CD4-positive, alpha-beta T cell treated with Interleukin-12 subunit alpha and Interleukin-12 subunit beta, for 1 hour (primary cell): Measurements from ENCODE around the gene P2RX5.
"Not testable (repeated sequence)": the region's sequence is repeated elsewhere in the genome, so short reads cannot be mapped to it uniquely, and the experiment has no call there.

Source experiments
- DNase-seq: peaks from one replicate; pipeline ENCODE4 v3.0.0-alpha.2; 2020

P2RX5 gene

GRCh38 chr17:3710951-3711383, 15.0 kb upstream of the P2RX5 start:
- DNase-seq: peak; percentile 90

DNA sequence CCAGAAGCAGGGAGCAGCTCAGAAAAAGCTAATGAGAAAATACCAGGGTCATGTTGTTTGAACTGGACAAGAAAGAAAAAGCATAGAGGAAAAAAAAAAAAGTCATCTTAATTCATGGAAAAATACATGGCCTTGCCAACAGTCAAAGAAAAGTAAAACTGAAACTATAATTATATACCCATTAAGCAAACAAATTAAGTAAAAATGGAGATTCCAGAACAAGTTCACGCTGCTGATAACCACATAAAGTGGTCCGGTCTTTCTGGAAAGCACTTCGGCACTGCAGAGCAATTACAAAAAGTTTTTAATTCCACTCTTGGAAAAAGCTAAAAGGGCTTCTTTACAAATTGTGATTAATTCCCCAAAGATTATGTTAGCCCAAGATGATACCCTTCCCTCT, 12.4 kb upstream of the P2RX5 start:
- DNase-seq: no peak

DNA sequence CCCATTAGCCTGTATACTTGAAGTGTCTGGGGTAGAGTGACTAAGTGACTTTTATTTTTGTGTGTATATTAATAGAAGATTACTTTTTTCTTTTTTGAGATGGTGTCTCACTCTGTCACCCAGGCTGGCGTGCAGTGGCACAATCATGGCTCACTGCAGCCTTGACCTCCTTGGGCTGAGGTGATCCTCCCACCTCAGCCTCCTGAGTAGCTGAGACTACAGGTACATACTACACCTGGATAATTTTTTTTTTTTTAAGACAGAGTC, 9.7 kb upstream of the P2RX5 start:
- not testable (repeated sequence) for DNase-seq

DNA sequence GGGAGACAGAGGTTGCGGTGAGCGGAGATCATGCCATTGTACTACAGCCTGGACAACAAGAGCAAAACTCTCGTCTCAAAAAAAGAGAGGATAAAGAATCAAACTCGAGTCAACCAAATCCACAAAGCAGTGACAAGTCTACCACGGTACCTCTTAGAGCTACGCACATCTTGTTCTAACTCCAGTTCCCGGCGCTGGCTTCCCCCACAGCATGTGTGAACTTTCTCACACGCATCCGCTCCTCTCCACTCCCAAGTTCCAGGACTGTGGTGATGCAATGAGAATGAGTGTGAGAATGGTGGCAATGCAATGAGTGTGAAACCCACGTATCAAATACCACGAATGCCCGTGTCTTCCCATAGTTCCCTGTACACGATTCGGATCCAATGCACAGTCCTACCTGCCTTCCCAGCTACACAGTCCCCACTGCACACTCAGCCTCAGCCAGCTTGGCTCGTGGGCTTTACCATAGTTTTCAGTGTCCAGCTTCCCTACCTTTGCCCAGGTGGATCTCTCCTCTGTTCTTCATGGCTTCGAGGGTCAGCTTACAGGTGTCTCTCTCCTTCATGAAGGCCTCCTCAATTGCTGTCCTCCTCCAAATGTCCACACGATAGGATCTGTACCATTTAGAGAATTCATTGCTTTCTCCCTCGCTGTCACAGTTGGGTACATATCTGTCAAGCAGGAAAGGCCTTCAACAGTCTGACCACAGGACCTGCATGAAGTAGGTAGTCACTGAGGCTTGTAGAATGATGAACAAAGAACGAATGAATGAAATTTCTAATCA, 9.2 kb upstream of the P2RX5 start:
- DNase-seq: no peak

DNA sequence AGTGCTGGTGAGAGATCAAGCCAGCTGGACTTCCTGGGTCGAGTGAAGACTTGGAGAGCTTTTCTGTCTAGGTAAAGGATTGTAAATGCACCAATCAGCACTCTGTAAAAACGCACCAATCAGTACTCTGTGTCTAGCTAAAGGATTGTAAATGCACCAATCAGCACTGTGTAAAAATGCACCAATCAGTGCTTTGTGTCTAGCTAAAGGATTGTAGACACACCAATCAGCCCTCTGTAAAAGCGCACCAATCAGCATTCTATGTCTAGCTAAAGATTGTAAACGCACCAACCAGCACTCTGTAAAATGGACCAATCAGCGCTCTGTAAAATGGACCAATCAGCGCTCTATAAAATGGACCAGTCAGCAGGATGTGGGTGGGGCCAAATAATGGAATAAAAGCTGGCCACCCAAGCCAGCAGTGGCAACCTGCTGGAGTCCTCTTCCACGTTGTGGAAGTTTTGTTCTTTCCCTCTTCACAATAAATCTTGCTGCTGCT, 6.1 kb upstream of the P2RX5 start:
- not testable (repeated sequence) for DNase-seq

GRCh38 chr17:3699951-3700350, 4.0 kb upstream of the P2RX5 start:
- no peak for DNase-seq

DNA sequence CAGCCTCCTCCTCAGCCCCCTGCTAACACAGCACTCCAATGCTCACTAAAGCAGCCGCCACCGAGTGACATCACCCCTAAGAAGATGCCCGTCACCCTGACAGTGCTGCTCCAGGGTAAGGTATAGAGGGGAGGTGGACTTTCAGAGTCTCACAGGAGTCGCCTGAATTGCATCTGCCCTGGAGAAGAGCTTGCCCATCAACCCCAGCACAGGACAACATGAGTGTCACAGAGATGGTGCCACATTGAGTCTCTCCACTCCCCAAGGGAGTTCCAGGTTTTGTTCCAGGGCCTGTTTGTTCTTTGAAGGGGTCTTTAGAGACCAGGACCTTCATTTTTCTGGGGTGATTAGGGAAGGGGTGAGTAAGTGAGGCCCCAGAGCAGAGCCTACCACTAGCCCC, 2.2 kb upstream of the P2RX5 start:
- DNase-seq: no peak

- no peak for DNase-seq
These were observed 1.1 kb upstream of the P2RX5 start for GRCh38 chr17:3697103-3697476.

GRCh38 chr17:3695129-3695722, 729 bp downstream of the P2RX5 start:
- no peak for DNase-seq

GRCh38 chr17:3693829-3694231, 2.1 kb downstream of the P2RX5 start:
- DNase-seq: peak; percentile 45

DNA sequence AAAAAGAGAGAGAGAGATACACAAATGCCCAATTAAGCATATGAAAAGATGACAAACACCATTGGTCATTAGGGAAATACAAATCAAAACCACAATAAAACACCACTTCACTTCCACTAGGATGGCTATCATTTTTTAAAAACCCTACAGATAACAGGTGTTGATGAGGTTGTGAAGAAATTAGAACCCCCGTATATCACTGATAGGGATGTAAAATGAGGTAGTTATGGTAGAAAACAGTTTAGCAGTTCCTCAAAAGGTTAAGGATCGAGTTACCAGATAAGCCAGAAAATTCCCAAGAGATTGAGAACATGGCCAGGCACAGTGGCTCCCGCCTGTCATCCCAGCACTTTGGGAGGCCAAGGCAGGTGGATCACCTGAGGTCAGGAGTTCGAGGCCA, 2.8 kb downstream of the P2RX5 start:
- DNase-seq: no peak

DNA sequence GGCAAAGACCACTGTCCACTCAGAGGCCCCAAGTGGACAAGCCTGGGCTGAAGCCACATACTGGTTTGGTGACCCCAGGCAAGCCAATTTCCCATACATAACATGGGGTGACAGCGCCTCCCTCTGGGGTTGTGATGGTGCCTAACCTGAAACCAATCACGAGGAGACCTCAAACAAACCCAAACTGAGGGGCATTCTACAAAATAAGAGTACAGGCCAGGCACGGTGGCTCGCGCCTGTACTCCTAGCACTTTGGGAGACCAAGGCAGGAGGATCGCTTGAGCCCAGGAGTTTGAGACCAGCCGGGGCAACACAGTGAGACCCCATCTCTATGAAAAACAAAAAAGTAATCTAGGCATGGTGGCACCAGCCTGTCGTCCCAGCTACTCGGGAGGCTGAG, 3.6 kb downstream of the P2RX5 start:
- no peak for DNase-seq

- DNase-seq: no peak
These were observed 4.3 kb downstream of the P2RX5 start for GRCh38 chr17:3691617-3692067.

- DNase-seq: no peak
These were observed 5.8 kb downstream of the P2RX5 start for GRCh38 chr17:3690094-3690715.

DNA sequence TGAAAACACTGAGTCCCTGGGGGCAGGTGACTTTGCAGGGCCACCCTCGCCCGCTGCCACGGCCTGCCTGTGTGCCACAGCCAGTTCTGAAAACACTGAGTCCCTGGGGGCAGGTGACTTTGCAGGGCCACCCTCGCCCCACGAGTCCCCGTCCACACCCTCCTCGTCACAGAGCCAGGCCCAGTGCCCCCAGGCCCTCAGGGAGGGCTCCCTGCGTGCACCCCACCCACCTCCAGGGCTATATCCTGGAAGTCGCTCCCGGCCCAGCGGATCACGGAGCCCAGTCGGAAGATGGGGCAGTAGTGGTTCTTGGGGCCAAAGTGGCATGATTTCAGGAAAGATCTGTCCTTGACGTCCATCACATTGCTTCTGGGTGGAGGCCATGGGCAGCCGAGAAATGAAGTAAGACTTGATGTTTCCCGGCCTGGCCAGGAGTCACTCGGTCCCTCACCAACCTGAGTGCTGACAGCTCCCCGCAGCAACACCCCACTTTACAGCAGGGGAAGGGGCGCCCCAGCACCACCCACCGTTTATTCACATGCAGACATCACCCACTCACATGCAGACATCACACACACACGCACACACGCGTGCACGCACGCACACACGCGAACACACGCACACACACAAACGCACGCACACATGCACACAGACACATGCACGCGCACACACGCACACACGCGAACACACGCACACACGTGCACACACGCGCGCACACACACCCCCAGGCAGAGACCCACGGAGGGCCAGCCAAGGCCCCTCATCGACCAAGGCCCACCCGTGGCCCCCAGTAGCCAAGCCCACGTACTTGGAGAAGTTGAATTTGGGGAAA, 6.5 kb downstream of the P2RX5 start:
- no peak for DNase-seq

DNA sequence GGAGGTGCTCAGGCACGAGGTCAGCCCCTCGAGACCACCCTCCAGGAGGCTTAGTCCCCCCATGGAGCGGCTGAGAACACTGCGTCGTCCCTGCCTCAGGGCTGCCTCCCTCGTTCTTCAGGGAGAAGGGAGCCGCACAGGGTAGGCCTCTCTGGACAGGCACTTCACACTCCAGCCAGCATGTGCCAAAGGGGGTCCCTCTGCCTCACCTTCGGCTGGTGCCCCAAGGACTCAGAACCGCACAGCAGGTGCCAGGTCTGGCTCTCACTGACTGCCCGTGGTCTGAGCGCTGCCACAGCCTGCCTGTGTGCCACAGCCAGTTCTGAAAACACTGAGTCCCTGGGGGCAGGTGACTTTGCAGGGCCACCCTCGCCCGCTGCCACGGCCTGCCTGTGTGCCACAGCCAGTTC, 7.1 kb downstream of the P2RX5 start:
- DNase-seq: no peak

DNA sequence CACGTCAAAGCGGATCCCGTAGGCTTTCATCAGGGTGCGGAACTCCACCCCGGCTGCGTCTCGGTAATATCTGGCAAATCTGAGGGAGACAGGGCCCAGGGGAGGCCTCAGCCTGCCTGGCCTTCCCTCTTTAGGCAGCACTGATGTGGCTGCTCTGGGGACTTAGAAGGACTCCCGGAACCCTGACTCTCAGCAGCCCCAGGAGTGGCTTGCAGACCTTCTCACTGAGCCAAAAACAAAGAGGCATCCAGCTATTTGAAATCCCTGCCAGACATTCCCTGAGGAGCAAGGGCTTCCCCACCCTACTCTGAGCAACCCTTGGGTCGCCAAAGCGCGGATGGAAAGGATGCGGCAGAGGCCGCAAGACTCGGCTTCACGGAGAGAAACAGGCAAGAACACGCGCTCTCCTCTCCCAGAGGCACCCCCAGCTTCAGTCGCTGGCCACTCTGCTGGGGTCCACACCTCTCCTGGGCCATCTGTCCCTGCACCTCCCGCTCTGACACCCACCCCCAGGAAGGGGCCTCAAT, 7.9 kb downstream of the P2RX5 start:
- DNase-seq: no peak

DNA sequence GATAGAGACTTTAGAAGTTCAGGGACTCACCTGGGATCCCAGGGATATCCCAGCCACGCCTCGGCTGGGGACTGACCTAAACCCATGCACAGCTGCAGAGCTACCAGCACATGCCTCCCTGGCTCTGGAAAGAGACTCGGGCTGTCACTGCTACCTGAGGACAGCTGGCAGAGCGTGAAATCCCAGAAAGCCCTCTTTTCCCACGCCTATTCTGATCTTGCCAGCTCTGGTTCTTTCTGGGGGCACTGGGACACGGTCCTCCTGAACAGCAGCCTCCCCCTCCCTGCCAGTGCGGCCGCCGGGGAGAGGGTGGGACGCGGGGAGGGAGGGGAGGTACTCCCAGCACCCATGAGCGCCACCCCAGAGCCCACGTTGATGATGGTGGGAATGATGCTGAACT, 10.8 kb downstream of the P2RX5 start:
- no peak for DNase-seq

- peak; percentile 64 for DNase-seq
These were observed 12.9 kb downstream of the P2RX5 start for GRCh38 chr17:3683054-3683511.

DNA sequence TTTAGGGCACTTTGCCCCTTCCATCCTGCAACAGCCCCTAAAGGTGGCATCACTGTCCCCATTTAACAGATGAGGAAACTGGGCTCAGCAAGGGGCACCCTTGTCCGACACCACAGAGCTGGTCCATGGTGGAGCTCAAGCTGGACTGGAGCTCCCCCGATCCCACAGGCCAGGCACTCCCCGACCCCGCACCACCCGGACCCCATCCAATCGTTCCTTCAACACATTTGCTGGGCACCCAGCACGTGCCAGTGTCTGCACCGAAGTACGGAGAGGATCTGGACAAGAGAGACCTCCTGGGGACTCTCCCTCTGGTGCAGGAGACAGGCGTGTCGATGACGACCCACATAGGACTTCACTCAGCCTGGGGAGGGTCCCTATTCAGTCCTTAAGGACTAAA, 13.9 kb downstream of the P2RX5 start:
- DNase-seq: no peak

GRCh38 chr17:3681565-3681964, 14.4 kb downstream of the P2RX5 start:
- no peak for DNase-seq

DNA sequence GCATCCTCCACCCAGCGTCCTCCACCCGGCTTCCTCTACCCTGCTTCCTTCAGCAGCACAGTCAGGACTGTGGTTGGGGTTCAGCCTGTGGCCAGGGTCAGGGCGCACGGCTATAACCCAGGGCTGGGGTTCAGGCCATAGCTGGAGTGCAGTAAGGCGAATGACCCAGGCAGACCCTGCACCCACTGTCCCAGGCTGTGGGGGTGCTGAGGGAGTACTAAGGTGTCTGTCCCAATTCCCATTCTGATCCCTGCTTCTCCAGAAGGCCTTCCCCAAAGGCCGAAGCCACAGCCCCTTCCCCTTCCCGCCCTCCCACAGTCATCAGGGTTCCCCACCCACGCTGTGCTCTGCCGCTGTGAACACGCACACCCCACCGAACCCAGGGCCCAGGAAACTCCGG, 14.9 kb downstream of the P2RX5 start:
- no peak for DNase-seq

- no peak for DNase-seq
These were observed 16.3 kb downstream of the P2RX5 start for GRCh38 chr17:3679531-3680126.
